GM18873 (cell line): ENCODE data around the gene SEC61A1.

Experiments
- ATAC-seq: cut with Tn5 transposase; IDR thresholded peaks from one replicate; pipeline ENCODE4 v1.9.1; 2021; ENCODE audit warnings: mild to moderate bottlenecking, moderate library complexity, moderate number of reproducible peaks; ENCODE audit not compliant: unreplicated experiment, low FRiP score

The SEC61A1 gene

DNA sequence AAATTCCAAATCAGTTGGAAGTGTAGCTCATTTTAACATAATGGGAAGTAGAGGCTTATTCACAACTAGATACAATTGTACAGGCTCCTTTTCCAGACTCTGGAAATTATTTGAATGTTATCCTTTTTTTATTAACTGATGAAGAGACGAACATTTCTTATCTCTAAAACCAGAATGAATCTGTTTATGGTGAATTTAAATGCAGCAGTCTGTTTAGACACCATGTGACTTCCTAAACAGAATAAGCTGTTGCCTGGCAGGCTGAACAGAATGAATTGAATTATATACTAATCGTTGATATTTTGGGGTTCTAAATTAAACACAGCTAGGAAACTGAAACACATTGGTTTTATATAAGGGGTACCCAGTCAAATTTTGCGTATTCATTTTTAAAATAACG lies 4.0 kb downstream of the SEC61A1 start:
- ATAC-seq, result no peak

DNA sequence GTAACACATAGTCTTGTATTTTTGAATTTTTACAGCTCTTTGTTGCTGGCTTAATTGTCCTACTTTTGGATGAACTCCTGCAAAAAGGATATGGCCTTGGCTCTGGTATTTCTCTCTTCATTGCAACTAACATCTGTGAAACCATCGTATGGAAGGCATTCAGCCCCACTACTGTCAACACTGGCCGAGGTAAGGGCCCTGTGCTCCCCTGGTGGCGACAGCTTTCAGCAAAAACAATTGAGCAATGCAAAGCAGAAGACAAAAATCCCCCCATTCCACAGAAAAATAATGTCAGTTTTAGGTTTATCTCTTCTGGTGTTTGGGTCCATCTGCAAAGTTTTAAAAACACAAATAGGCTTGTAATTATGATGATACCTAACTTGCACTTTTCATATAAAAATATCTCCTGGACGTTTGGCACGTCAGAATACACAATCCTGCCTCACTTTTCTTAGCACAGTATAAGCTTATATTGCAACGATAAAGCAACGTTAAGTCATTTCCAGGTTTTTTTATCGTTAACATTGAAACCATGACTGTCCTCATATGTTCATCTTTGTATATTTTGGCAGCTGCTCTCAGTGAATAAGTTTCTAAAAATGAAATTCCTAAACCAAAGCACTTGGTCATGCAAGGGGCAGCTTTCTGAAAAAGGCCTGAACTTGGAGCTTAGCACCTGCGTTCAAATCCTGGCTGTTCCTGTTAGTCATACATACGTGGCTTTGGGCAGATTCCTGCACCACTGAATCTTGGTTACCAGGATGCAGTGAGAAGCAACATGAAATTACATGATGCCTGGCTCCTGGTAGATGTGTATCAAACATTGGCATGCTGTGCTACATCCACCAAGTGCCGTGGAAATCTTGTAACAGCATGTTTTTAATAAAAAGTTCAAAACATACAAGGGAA lies 8.5 kb downstream of the SEC61A1 start:
- ATAC-seq, result no peak

- ATAC-seq, result no peak
These were observed 10.0 kb downstream of the SEC61A1 start for GRCh38 chr3:128062033-128062745.

GRCh38 chr3:128063865-128064264 lies 11.6 kb downstream of the SEC61A1 start:
- no peak for ATAC-seq

GRCh38 chr3:128064962-128065361 lies 12.7 kb downstream of the SEC61A1 start:
- ATAC-seq, result no peak

DNA sequence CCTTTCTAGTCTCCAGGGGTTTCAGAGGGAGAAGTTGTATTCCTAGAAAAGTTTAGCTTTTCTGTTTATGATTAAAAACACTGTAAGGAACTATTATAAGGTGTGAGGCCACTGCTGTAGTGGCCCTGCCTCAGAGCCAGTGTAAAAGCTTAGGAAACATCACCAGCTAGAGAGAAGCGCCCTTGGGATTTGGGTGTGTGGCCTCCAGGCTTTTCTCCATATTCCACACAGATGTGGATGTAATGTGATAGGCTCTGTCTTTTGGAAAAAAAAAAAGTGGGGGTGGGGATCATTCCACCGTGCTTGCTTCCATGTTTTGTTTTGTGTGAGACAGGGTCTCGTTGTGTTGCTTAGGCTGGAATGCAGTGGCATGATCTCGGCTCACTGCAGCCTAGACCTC lies 13.9 kb downstream of the SEC61A1 start:
- ATAC-seq, result no peak

GRCh38 chr3:128066676-128067075 lies 14.4 kb downstream of the SEC61A1 start:
- no peak for ATAC-seq

DNA sequence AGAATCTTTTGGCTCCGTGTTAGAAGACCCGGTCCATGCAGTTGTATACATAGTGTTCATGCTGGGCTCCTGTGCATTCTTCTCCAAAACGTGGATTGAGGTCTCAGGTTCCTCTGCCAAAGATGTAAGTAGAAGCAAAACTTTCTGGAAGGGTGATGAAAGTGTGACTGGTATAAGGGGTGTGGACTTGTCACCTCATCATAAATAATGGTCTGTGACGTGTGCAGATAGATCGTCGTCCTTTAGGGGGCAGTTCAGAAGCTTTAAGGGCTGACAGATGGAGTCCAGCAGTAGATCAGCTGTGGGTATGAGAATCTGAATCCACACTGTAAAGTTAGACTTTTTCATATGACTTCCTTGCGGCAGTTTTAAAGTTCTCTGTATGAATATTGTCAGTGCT lies 15.3 kb downstream of the SEC61A1 start:
- no peak for ATAC-seq

DNA sequence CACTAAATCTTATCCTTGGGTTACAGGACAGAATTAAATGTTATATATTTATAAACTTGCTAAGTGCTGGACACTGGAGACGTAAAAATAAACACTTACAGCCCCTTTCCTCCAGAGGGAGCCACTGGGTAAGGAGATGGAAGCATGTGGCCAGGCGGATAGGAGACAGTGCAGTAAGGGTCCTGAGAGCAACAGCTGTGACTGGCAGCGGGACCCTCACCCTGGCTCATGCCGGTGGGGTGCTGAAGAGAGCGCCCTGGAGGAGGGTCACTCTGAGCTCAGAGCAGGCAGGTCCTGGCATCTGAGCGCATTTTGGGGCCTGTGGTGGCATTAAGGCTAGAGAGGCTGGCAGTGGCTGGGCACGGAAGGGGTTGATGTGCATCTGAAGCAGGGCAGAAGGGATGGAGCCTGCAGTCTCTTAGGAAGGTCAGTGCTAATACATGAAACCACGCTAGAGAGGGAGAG lies 16.0 kb downstream of the SEC61A1 start:
- no peak for ATAC-seq

DNA sequence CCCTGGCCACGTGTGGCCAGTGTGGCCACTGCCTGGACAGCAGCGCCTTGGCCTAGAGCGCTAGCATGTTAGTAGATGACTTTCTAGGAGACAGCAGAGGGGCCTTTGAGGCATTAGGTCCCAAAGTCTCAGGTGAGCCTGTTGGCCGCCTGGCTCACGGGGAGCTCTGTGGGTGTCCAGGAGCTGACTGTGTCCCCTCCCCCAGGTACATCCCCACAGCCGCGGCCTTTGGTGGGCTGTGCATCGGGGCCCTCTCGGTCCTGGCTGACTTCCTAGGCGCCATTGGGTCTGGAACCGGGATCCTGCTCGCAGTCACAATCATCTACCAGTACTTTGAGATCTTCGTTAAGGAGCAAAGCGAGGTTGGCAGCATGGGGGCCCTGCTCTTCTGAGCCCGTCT lies 17.0 kb downstream of the SEC61A1 start:
- ATAC-seq, result no peak

DNA sequence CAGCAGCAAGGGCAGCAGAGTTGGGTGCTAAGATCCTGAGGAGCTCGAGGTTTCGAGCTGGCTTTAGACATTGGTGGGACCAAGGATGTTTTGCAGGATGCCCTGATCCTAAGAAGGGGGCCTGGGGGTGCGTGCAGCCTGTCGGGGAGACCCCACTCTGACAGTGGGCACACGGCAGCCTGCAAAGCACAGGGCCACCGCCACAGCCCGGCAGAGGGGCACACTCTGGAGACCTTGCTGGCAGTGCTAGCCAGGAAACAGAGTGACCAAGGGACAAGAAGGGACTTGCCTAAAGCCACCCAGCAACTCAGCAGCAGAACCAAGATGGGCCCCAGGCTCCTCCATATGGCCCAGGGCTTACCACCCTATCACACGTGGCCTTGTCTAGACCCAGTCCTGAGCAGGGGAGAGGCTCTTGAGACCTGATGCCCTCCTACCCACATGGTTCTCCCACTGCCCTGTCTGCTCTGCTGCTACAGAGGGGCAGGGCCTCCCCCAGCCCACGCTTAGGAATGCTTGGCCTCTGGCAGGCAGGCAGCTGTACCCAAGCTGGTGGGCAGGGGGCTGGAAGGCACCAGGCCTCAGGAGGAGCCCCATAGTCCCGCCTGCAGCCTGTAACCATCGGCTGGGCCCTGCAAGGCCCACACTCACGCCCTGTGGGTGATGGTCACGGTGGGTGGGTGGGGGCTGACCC lies 18.8 kb downstream of the SEC61A1 start:
- ATAC-seq, result no peak

DNA sequence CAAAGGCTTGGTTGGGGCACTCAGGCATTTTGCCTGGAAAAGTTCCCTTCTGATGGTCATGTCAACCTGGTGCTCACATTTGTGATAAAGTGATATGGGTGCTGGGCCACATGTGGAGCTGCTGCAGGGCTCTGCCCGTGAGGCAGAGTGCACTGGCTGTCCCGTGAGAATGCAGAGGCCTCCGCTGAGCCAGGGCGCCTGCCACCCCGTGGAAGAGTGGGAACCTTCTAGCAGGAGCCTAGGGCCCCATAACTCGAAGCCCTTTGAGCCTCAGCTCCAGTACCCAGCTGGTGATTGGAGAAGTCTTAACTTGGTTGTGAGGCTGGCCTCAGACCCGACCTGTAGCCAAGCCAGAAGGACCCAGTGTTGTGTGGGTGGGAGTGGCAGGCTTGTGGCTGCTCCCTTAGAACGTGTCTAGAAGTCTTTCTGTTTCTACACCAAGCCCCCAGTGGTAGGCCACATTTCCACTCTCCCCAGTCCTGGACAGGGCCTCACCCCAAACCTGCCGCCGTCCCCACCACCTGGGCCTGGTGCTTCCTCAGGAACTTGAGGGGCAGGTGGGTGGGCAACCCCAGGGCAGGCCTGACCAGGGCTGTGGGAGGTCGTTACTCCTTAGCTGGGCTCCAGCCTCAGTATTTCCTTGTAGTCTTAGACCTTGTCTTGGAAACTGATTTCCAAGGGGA lies 19.7 kb downstream of the SEC61A1 start:
- no peak for ATAC-seq

- ATAC-seq, result no peak
These were observed 20.4 kb downstream of the SEC61A1 start for GRCh38 chr3:128072454-128073184.

DNA sequence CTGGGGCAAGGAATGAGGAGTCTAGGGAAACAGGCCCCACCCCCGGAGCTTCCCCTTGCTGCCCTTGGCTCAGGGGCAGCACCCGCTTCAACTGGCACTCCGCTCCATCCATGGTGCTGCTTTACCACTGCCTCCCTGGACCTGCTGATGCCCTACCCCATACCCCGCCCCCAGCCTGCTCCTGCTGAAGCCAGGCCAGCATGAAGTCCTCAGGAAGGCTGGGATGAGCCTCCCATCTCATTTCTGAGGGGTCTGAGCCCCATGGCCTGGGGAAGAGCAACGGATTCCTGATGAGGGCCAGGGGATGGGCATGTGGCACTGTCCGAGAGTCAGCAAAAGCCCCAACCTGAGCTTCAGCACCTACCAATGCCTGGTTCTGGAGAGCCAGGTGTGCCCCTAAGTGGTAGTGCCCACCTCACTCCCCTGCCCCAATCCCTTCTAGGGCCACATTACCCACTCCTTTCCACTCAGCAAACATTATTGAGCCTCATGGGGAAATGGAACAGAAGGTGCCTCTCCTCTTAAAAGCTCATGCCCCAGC lies 21.0 kb downstream of the SEC61A1 start:
- ATAC-seq, result no peak

DNA sequence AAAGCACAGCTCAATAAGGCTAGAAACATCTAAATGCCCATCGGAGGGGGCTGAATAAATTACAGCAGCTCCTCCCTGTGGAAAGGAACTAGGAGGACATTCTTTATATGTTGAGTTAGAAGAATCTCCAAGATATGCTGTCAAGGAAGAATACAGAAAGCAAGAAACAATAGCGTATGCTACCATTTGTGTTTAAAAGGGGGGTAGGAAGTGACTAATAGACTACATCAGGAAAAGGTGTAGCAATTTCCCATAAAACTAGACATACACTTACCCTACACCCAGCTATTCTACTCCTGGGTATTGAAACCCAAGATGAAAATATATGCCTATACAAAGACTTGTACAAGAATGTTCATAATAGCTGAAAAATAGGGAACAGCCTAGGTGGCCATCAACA lies 21.6 kb downstream of the SEC61A1 start:
- ATAC-seq, result no peak

GRCh38 chr3:128074851-128075521 lies 22.7 kb downstream of the SEC61A1 start:
- no peak for ATAC-seq

DNA sequence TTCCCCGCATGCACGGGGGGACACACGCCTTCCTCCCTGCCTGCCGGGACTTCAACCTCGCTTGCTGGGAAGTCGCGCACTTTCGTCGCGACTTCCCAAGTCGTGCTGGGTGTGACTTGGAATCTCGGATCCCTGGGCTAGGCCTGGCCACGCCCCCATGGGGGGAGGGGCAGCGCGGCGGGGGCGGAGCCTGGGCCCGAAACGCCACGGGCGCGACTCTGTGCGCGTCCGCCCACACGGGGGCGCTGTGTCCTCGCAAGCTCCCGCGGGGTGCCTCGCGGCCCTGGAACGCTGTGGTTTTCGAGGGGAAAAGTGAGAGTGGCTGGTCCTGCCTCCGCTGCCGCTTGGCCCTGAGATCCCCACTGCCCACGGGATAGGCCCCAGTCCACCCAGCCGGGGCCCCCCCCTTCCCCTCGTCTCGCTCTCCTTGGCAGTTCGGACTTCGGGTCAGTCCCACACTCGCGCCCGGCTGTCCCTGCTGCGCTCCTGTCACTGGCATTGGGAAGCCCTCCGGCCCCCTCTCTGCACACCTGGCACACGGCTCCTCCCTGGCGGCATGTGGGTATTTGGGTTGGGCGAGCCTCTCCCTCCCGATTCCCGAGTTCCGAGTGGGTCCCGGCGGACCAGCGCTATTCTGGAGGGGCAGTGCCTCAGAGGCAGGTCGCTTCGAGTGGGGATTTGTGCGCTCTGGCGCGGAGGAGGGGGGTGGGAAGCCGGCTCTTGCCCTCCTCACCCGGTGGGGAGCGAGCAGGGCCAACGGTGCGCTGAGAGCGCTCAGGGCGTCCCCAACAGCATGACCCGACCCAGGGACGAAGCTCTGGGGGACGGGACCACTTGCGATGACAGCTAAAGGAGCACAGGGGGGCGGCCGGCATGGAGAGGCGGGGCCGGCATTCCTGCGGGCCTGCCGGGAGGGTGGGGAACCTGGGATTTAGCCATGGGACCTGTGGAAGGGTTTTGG lies 23.6 kb downstream of the SEC61A1 start:
- ATAC-seq, result no peak
